ENCODE data around the gene THUMPD3. TPM values are rescaled to one million over a fixed set of nuclear protein-coding genes. Genes with fewer than 3 reads are reported as not detected.

Gene THUMPD3
- 10 to 100 TPM; 21.2 to 24.7 TPM for polyA plus RNA-seq

GRCh38 chr3:9362731-9363530, at the start of gene THUMPD3:
TSS of gene THUMPD3 (plus strand) at chr3:9363054. CDS start at chr3:9365069, 2,015 bp downstream.
- WGBS, 2 donors = 1% methylated on average over 46 of the region's 46 CpGs
- Histone ChIP-seq H3K27me3 (ENCODE audit: control insufficient read depth in 1 of 2, insufficient read depth in 2 of 2, low read length in 2 of 2) (no peaks in the 10 kb centered on the region), H3K4me3 (ENCODE audit: low read depth in 1 of 2, low read length in 2 of 2) (peak within 1 kb of the TSS; percentile 75 to 83), H3K9me3 (ENCODE audit: control insufficient read depth in 2 of 2, insufficient read depth in 1 of 2, low read depth in 1 of 2, low read length in 1 of 2) (no peaks in the 10 kb centered on the region), H3K27ac (ENCODE audit: low read depth in 2 of 2, low read length in 1 of 2) (peak within 1 kb of the TSS; percentile 85 to 91), H3K4me1 (ENCODE audit: control insufficient read depth in 2 of 2, insufficient read depth in 2 of 2, low read length in 1 of 2) (no peaks in the 10 kb centered on the region), H3K36me3 (ENCODE audit: control insufficient read depth in 2 of 2, insufficient read depth in 2 of 2, low read length in 1 of 2) (peaks cover 0 to 2% of the 10 kb centered on the region in 2 donors)

GRCh38 chr3:9314796-9315195, 48.1 kb upstream of the THUMPD3 start:
- WGBS, 2 donors = 48 to 60% methylated on average over 2 of the region's 2 CpGs
- no peak overlapping the region for H3K27ac ChIP-seq (ENCODE audit: low read depth in 2 of 2, low read length in 1 of 2)
- H3K4me3 ChIP-seq (ENCODE audit: low read depth in 1 of 2, low read length in 2 of 2) = no peak overlapping the region
- H3K4me1 ChIP-seq (ENCODE audit: control insufficient read depth in 2 of 2, insufficient read depth in 2 of 2, low read length in 1 of 2) = peaks cover 0 to 8% of the 10 kb centered on the region in 2 donors
- H3K36me3 ChIP-seq (ENCODE audit: control insufficient read depth in 2 of 2, insufficient read depth in 2 of 2, low read length in 1 of 2) = no peaks in the 10 kb centered on the region
- no peaks in the 10 kb centered on the region for H3K9me3 ChIP-seq (ENCODE audit: control insufficient read depth in 2 of 2, insufficient read depth in 1 of 2, low read depth in 1 of 2, low read length in 1 of 2)
- H3K27me3 ChIP-seq (ENCODE audit: control insufficient read depth in 1 of 2, insufficient read depth in 2 of 2, low read length in 2 of 2) = no peaks in the 10 kb centered on the region

GRCh38 chr3:9316881-9317361, 45.9 kb upstream of the THUMPD3 start:
- Histone ChIP-seq H3K36me3 (ENCODE audit: control insufficient read depth in 2 of 2, insufficient read depth in 2 of 2, low read length in 1 of 2) (no peaks in the 10 kb centered on the region), H3K4me1 (ENCODE audit: control insufficient read depth in 2 of 2, insufficient read depth in 2 of 2, low read length in 1 of 2) (peaks cover 0 to 8% of the 10 kb centered on the region in 2 donors), H3K27ac (ENCODE audit: low read depth in 2 of 2, low read length in 1 of 2) (no peak overlapping the region), H3K27me3 (ENCODE audit: control insufficient read depth in 1 of 2, insufficient read depth in 2 of 2, low read length in 2 of 2) (no peaks in the 10 kb centered on the region), H3K4me3 (ENCODE audit: low read depth in 1 of 2, low read length in 2 of 2) (no peak overlapping the region), H3K9me3 (ENCODE audit: control insufficient read depth in 2 of 2, insufficient read depth in 1 of 2, low read depth in 1 of 2, low read length in 1 of 2) (no peaks in the 10 kb centered on the region)
- WGBS, 2 donors = 47 to 52% methylated on average over 13 of the region's 13 CpGs

GRCh38 chr3:9322780-9323179, 40.1 kb upstream of the THUMPD3 start:
- Histone ChIP-seq H3K9me3 (ENCODE audit: control insufficient read depth in 2 of 2, insufficient read depth in 1 of 2, low read depth in 1 of 2, low read length in 1 of 2) (no peaks in the 10 kb centered on the region), H3K27ac (ENCODE audit: low read depth in 2 of 2, low read length in 1 of 2) (no peak overlapping the region), H3K4me3 (ENCODE audit: low read depth in 1 of 2, low read length in 2 of 2) (no peak overlapping the region), H3K4me1 (ENCODE audit: control insufficient read depth in 2 of 2, insufficient read depth in 2 of 2, low read length in 1 of 2) (no peaks in the 10 kb centered on the region), H3K36me3 (ENCODE audit: control insufficient read depth in 2 of 2, insufficient read depth in 2 of 2, low read length in 1 of 2) (no peaks in the 10 kb centered on the region), H3K27me3 (ENCODE audit: control insufficient read depth in 1 of 2, insufficient read depth in 2 of 2, low read length in 2 of 2) (no peaks in the 10 kb centered on the region)
- 96 to 97% methylated on average over 2 of the region's 2 CpGs for WGBS, 2 donors

GRCh38 chr3:9324944-9325343, 37.9 kb upstream of the THUMPD3 start:
- no peaks in the 10 kb centered on the region for H3K27me3 ChIP-seq (ENCODE audit: control insufficient read depth in 1 of 2, insufficient read depth in 2 of 2, low read length in 2 of 2)
- H3K4me3 ChIP-seq (ENCODE audit: low read depth in 1 of 2, low read length in 2 of 2) = no peak overlapping the region
- WGBS, 2 donors = 75 to 76% methylated on average over 4 of the region's 4 CpGs
- H3K27ac ChIP-seq (ENCODE audit: low read depth in 2 of 2, low read length in 1 of 2) = no peak overlapping the region
- H3K9me3 ChIP-seq (ENCODE audit: control insufficient read depth in 2 of 2, insufficient read depth in 1 of 2, low read depth in 1 of 2, low read length in 1 of 2) = no peaks in the 10 kb centered on the region
- no peaks in the 10 kb centered on the region for H3K4me1 ChIP-seq (ENCODE audit: control insufficient read depth in 2 of 2, insufficient read depth in 2 of 2, low read length in 1 of 2)
- no peaks in the 10 kb centered on the region for H3K36me3 ChIP-seq (ENCODE audit: control insufficient read depth in 2 of 2, insufficient read depth in 2 of 2, low read length in 1 of 2)

- Histone ChIP-seq H3K9me3 (ENCODE audit: control insufficient read depth in 2 of 2, insufficient read depth in 1 of 2, low read depth in 1 of 2, low read length in 1 of 2) (no peaks in the 10 kb centered on the region), H3K27me3 (ENCODE audit: control insufficient read depth in 1 of 2, insufficient read depth in 2 of 2, low read length in 2 of 2) (no peaks in the 10 kb centered on the region), H3K27ac (ENCODE audit: low read depth in 2 of 2, low read length in 1 of 2) (no peak overlapping the region), H3K4me3 (ENCODE audit: low read depth in 1 of 2, low read length in 2 of 2) (no peak overlapping the region), H3K36me3 (ENCODE audit: control insufficient read depth in 2 of 2, insufficient read depth in 2 of 2, low read length in 1 of 2) (no peaks in the 10 kb centered on the region), H3K4me1 (ENCODE audit: control insufficient read depth in 2 of 2, insufficient read depth in 2 of 2, low read length in 1 of 2) (no peaks in the 10 kb centered on the region)
- 80 to 87% methylated on average over 1 of the region's 1 CpG for WGBS, 2 donors
Observed at GRCh38 chr3:9327578-9327977, 35.3 kb upstream of the THUMPD3 start.

GRCh38 chr3:9330166-9330703, 32.6 kb upstream of the THUMPD3 start:
- Histone ChIP-seq H3K27me3 (ENCODE audit: control insufficient read depth in 1 of 2, insufficient read depth in 2 of 2, low read length in 2 of 2) (no peaks in the 10 kb centered on the region), H3K36me3 (ENCODE audit: control insufficient read depth in 2 of 2, insufficient read depth in 2 of 2, low read length in 1 of 2) (no peaks in the 10 kb centered on the region), H3K4me1 (ENCODE audit: control insufficient read depth in 2 of 2, insufficient read depth in 2 of 2, low read length in 1 of 2) (no peaks in the 10 kb centered on the region), H3K4me3 (ENCODE audit: low read depth in 1 of 2, low read length in 2 of 2) (no peak overlapping the region), H3K9me3 (ENCODE audit: control insufficient read depth in 2 of 2, insufficient read depth in 1 of 2, low read depth in 1 of 2, low read length in 1 of 2) (no peaks in the 10 kb centered on the region), H3K27ac (ENCODE audit: low read depth in 2 of 2, low read length in 1 of 2) (no peak overlapping the region)
- 67 to 71% methylated on average over 7 of the region's 7 CpGs for WGBS, 2 donors

GRCh38 chr3:9331171-9331570, 31.7 kb upstream of the THUMPD3 start:
- Histone ChIP-seq H3K36me3 (ENCODE audit: control insufficient read depth in 2 of 2, insufficient read depth in 2 of 2, low read length in 1 of 2) (no peaks in the 10 kb centered on the region), H3K9me3 (ENCODE audit: control insufficient read depth in 2 of 2, insufficient read depth in 1 of 2, low read depth in 1 of 2, low read length in 1 of 2) (no peaks in the 10 kb centered on the region), H3K27me3 (ENCODE audit: control insufficient read depth in 1 of 2, insufficient read depth in 2 of 2, low read length in 2 of 2) (no peaks in the 10 kb centered on the region), H3K4me1 (ENCODE audit: control insufficient read depth in 2 of 2, insufficient read depth in 2 of 2, low read length in 1 of 2) (no peaks in the 10 kb centered on the region), H3K27ac (ENCODE audit: low read depth in 2 of 2, low read length in 1 of 2) (no peak overlapping the region), H3K4me3 (ENCODE audit: low read depth in 1 of 2, low read length in 2 of 2) (no peak overlapping the region)
- 79 to 88% methylated on average over 2 of the region's 2 CpGs for WGBS, 2 donors

- WGBS, 2 donors = 83 to 84% methylated on average over 6 of the region's 6 CpGs
- no peak overlapping the region for H3K27ac ChIP-seq (ENCODE audit: low read depth in 2 of 2, low read length in 1 of 2)
- no peak overlapping the region for H3K4me3 ChIP-seq (ENCODE audit: low read depth in 1 of 2, low read length in 2 of 2)
- no peaks in the 10 kb centered on the region for H3K4me1 ChIP-seq (ENCODE audit: control insufficient read depth in 2 of 2, insufficient read depth in 2 of 2, low read length in 1 of 2)
- H3K27me3 ChIP-seq (ENCODE audit: control insufficient read depth in 1 of 2, insufficient read depth in 2 of 2, low read length in 2 of 2) = no peaks in the 10 kb centered on the region
- H3K9me3 ChIP-seq (ENCODE audit: control insufficient read depth in 2 of 2, insufficient read depth in 1 of 2, low read depth in 1 of 2, low read length in 1 of 2) = no peaks in the 10 kb centered on the region
- no peaks in the 10 kb centered on the region for H3K36me3 ChIP-seq (ENCODE audit: control insufficient read depth in 2 of 2, insufficient read depth in 2 of 2, low read length in 1 of 2)
Observed at GRCh38 chr3:9332250-9333030, 30.4 kb upstream of the THUMPD3 start.

Data from esophagus (tissue), 2 donors.